Ovary (tissue), 3 donors: ENCODE data around the gene AGBL5.

Experiments used
- CTCF ChIP-seq, 3 donors: fragments of 450-650 bp in 2 of 3; fragments of 200-600 bp in 1 of 3; IDR thresholded peaks; one replicate each; pipeline versions ENCODE4 v1.5.1 to v1.8.0; 2016 to 2022; ENCODE audit warnings: antibody characterized with exemption in 3 of 3, mild to moderate bottlenecking in 1 of 3
- POLR2A ChIP-seq: fragments of 450-650 bp; IDR thresholded peaks from one replicate; pipeline ENCODE4 v1.6.1; 2017; ENCODE audit warnings: antibody characterized with exemption, mild to moderate bottlenecking, moderate library complexity
- donor health status: DM: no; HTN: no; CAD: no.

GRCh38 chr2:27042985-27043634, 8.4 kb upstream of the AGBL5 start:
- no peak for TF ChIP-seq CTCF (IDR thresholded peaks at IDR 0.05)
- no peak for TF ChIP-seq POLR2A
